HG03159 (cell line): ENCODE data around the gene AMBP.

Experiments
- ATAC-seq: cut with Tn5 transposase; IDR thresholded peaks from one replicate; pipeline ENCODE4 v1.9.1; 2021; ENCODE audit warnings: mild to moderate bottlenecking, moderate library complexity; ENCODE audit not compliant: unreplicated experiment

AMBP gene

GRCh38 chr9:114114364-114114763 lies 36.3 kb upstream of the AMBP start:
- no peak for ATAC-seq

GRCh38 chr9:114112778-114113584 lies 34.9 kb upstream of the AMBP start:
- ATAC-seq: no peak

DNA sequence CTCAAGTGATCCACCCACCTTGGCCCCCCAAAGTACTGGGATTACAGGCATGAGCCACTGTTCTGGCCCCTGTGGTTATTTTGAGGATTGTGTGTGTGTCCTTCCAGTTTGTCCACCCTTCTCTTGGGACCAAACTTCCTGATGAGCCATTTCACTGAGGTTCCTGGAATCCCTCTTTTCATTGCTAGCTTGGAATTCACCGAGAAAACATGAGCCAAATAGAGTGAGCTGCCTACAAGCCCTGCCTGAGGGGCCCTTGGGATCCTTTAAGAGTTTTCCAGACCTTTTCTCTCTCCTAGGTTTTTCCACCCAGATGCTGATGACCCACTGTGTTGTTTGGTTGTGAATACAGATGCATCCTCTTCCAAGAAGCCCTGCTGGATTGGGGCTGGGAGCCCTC lies 34.2 kb upstream of the AMBP start:
- no peak for ATAC-seq

GRCh38 chr9:114110180-114110579 lies 32.1 kb upstream of the AMBP start:
- ATAC-seq: no peak

DNA sequence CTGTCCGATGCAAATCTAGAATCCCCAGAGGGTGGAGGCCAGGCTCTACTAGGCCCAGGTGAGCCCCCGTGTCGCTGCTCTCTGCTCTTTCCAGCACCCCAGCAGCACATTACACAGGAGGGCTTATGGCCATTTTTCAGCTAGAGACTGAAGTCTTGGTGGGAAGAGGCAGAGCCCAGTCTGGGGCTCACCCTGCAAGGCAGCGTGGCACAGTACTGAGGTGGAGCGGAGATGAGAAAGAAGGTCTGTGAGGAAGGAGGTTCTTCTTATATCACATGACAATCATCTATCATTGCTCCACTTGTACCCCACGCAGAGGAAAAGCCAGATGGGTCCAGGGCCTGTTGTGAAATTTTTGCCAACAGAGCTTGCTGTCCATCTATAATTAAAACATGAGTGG lies 31.0 kb upstream of the AMBP start:
- ATAC-seq: no peak

GRCh38 chr9:114108016-114108833 lies 30.1 kb upstream of the AMBP start:
- ATAC-seq: peak; percentile 72

- peak; percentile 15 for ATAC-seq
Observed at GRCh38 chr9:114107286-114108001, 29.3 kb upstream of the AMBP start.

DNA sequence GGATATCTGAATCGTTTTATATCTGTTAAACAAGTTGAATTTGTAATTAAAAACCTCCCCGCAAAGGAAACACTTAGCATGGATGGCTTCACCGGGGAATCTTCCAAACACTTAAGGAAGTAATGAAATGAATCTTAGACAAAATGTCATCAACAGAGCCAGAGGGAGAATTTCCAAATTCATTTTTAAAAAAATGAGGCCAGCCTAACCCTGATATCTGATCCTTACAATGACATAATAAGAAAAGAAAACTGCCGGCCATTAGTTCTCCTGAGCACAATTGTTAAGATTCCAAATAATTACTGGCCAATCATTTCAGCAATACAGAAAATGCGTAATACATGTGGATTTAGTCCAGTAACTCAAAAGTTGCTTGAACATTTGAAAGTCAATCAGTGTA lies 27.1 kb upstream of the AMBP start:
- ATAC-seq: no peak

- no peak for ATAC-seq
Observed at GRCh38 chr9:114102484-114102883, 24.4 kb upstream of the AMBP start.

DNA sequence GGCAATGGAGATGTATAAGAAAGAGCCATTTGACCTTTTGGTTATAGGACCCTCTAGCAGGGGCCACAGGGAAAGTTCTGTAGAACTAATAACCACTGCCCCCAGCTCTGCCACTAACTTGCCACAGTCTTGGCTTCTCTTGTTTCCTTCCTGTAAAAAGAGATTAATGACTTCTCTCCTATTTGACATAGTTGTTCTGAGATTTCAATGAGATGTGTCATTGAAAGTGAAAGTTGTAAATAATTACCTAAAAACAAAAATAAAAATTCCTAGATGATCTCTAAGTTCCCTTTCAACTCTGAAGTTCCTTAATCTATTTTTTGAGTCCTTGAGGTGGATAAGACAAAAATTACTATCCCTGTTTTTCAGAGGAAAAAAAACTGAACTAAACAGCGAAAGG lies 22.4 kb upstream of the AMBP start:
- ATAC-seq: no peak

GRCh38 chr9:114099669-114100270 lies 21.7 kb upstream of the AMBP start:
- ATAC-seq: no peak

DNA sequence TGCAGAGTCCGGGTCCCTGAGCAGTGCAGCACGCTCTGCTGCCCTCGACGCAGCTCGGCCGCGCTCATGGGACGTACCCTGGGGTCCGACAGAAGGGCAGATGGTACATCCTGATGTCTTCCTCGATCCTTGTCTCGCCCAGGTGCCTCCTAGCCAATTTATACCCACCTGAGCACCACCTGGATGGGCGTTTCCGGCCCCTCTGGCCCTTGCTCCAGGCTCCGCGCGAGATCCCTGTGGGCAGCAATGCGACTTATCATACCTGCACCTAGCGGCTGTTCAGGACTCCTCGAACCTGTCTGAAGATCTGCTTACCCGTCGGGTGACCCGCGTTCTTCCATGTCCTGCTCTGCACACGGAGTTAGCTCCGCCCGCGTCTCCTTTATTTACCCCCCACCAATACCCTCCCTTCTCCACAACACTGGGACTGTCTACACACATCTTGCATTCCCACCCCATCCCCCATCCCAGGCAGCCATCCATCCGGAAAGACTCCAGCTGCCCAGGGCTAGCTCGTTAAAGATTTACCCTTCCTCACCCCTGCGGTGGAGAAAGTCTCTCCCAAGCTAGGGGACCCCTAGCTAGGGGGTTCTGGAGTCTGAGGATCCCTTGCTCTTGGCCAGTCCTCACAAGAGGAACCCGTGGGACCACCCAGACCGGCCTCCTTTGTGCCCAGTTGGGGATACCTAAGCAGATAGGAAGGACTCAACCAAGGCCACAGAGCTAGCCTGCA lies 21.0 kb upstream of the AMBP start, which contains the start of gene KIF12:
TSS of gene KIF12 (minus strand) at position 357 of the 733 bp plus-strand sequence. CDS start at position 341, 16 bp downstream.
- ATAC-seq: no peak

DNA sequence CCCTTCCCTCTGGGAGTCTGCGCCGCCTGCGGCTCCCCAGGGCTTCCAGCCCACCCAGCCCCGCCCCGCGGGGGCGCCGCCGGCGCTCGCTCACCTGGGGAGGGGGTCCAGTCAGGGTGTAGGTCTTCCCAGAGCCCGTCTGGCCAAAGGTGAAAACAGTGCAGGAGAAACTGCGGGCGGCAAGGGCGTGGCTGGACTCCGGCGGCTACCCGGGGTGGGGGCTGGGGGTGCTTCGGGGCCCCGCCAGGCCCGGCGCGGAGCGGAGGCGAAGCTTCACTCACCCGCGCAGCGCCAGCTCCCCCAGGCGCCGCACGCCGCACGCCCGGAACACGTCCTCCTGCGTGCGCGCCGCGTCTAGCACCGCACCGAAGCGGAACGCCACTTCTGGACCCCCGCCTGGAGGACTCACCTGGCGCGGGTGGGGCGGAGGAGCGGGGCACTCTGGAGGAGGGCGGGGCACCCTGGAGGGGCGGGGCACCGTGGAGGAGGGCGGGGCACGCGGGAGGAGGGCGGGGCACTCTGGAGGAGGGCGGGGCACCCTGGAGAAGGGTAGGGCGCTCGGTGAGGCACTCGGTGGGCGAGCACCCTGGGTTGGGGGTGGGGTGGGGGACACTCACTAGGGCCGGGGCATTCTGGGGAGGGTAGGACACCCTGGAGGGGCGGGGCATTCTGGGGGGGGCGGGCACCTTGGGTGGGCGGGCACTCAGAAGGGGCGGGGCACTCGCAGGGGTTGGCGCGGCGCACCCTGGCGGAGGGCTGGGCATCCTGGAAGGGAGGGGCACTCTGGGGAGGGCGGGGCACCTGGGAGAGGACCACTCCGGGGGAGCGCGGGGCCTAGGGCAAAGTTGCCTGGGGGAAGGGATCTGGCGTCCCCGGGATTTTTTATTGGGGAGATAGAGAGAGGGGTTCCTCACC lies 20.2 kb upstream of the AMBP start:
- ATAC-seq: no peak

- ATAC-seq: no peak
Observed at GRCh38 chr9:114097613-114098020, 19.5 kb upstream of the AMBP start.

GRCh38 chr9:114096866-114097612 lies 18.9 kb upstream of the AMBP start:
- no peak for ATAC-seq

- no peak for ATAC-seq
Observed at GRCh38 chr9:114096041-114096511, 18.0 kb upstream of the AMBP start.

GRCh38 chr9:114094971-114095370 lies 16.9 kb upstream of the AMBP start:
- ATAC-seq: no peak

GRCh38 chr9:114093761-114094505 lies 15.8 kb upstream of the AMBP start:
- ATAC-seq: no peak
